Bronchial epithelial cell (primary cell): ENCODE results near the gene PCP2. TPM values are rescaled to one million over a fixed set of nuclear protein-coding genes. Genes with fewer than 3 reads are reported as not detected.
A peak's percentile ranks its signal among the peaks of the same experiment; 100 is the strongest.

ENCODE experiments used
- DNase-seq: peaks from one replicate; pipeline ENCODE4 v3.0.0-alpha.2; 2010; ENCODE audit warnings: low read depth
- FAIRE-seq: peaks from 2 replicates; lab custom pipeline; 2011; peaks lifted over from hg19 to GRCh38; lab: Jason Lieb, UNC
- H3K27me3 ChIP-seq: 2 replicates; pipeline ENCODE4 v1.5.1; 2011; ENCODE audit warnings: low read length; ENCODE audit not compliant: control insufficient read depth, insufficient read depth
- H3K36me3 ChIP-seq: 2 replicates; pipeline ENCODE4 v1.5.1; 2011; ENCODE audit warnings: low read length; ENCODE audit not compliant: control insufficient read depth, insufficient read depth
- H3K4me3 ChIP-seq: 2 replicates; pipeline ENCODE4 v1.5.1; 2011; ENCODE audit warnings: mild to moderate bottlenecking, low read depth, low read length, control low read depth
- total RNA-seq: library from RNA; depleted of rRNA; stranded (reverse); fragments of >200 nt; gene quantifications from 2 replicates; pipeline ENCODE4 v1.2.1, GENCODE V29; 2014
- TF ChIP-seq, protein P1 (sequence below): IDR thresholded peaks from 2 replicates; pipeline ENCODE4 v1.5.1; 2011; ENCODE audit warnings: mild to moderate bottlenecking, moderate library complexity, low read length, control low read depth, inconsistent platforms; ENCODE audit not compliant: insufficient read depth, severe bottlenecking

PCP2 gene
- total RNA-seq, 1 donor from 2014 or later: not detected

DNA sequence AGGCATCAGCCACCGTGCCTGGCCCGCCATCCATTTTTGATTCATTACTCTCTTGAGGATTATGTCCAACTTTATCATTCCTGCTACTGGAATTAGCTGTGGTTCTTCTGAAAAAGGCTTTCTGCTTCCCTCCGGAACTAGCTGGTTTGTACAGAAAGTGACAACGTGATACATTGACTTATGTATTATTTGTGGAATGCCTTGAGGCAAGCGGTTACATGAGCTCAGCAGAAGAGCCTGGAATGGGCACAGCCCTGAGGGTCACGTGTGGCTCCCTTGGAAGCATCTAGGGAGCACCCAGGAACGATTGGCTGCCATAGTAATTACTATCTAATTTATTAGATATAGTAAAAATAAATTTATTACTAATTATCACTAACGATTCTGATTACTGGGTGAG lies 20.9 kb upstream of the PCP2 start:
- Histone ChIP-seq H3K36me3 (no peaks in the 10 kb centered on the region), H3K4me3 (no peak overlapping the region), H3K27me3 (peaks cover 2% of the 10 kb centered on the region)
- no peak for FAIRE-seq
- TF ChIP-seq, protein P1, sequence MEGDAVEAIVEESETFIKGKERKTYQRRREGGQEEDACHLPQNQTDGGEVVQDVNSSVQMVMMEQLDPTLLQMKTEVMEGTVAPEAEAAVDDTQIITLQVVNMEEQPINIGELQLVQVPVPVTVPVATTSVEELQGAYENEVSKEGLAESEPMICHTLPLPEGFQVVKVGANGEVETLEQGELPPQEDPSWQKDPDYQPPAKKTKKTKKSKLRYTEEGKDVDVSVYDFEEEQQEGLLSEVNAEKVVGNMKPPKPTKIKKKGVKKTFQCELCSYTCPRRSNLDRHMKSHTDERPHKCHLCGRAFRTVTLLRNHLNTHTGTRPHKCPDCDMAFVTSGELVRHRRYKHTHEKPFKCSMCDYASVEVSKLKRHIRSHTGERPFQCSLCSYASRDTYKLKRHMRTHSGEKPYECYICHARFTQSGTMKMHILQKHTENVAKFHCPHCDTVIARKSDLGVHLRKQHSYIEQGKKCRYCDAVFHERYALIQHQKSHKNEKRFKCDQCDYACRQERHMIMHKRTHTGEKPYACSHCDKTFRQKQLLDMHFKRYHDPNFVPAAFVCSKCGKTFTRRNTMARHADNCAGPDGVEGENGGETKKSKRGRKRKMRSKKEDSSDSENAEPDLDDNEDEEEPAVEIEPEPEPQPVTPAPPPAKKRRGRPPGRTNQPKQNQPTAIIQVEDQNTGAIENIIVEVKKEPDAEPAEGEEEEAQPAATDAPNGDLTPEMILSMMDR: no peak
- peak; percentile 15 for DNase-seq

DNA sequence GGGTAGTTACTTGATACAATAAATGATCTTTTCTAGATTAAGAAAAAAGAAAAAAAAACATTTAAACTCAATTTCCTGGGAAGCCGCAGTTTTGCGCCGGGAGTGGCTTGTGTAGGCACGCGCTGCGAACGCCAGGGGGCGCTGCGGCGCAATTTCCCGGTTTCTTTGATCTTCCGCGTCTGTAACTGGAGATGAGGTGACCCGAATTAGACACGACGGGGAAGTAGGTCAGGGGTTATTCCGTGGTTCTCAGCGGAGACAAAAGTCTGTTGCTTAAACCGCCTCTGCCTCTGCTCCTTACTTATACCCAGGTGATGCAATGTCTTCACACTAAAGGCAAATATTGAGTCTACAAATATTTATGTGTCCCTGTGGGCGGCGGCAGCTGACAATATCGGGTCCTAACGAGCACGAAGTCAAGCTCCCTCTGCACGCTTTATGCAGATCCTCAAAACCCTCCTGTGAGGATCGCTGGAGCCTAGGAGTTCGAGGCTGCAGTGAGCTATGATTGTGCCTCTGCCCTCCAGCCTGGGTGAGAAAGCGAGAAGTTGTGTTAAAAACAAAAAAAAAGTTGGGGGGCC lies 18.6 kb upstream of the PCP2 start:
- Histone ChIP-seq H3K27me3 (peaks cover 2% of the 10 kb centered on the region), H3K36me3 (peaks cover 2% of the 10 kb centered on the region), H3K4me3 (no peak overlapping the region)
- DNase-seq: peak; percentile 83
- TF ChIP-seq, protein P1: peak; percentile 79
- peak; percentile 93 for FAIRE-seq

GRCh38 chr19:7650148-7650547 lies 16.6 kb upstream of the PCP2 start:
- TF ChIP-seq, protein P1: no peak
- Histone ChIP-seq H3K4me3 (no peak overlapping the region), H3K36me3 (peaks cover 3% of the 10 kb centered on the region), H3K27me3 (no peaks in the 10 kb centered on the region)
- FAIRE-seq: no peak
- DNase-seq: no peak

DNA sequence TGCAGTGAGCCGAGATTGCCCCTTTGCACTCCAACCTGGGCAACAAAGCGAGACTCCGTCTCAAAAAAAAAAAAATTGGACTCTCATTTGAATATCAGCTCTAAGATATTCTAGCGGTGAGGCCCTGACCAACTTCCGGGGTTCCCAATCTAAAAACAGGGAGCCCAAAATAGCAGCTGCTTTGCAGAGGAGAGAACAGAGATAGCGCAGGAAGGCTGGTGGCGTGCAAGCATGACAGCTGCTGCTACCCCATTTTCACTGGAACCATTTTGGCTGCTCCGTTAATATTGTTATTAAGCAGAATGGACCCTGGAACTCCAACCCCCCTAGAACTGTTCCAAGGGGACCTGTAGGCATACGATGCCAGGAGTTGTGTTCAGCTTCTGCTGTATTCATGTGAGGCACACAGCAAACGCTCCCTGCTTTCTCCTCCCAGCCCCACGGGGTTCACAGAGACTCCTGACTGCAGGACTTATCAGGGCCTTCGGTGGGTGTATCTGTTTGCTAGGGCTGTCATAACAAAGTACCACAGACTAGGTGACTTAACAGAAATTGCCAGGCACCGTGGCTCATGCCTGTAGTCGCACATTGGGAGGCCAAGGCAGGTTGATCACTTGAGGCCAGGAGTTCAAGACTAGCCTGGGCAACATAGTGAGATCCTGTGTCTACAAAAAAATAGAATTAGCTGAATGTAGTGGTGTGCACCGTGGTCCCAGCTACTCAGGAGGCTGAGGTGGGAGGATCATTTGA lies 14.9 kb upstream of the PCP2 start:
- TF ChIP-seq, protein P1: no peak
- no peak for DNase-seq
- FAIRE-seq: no peak
- Histone ChIP-seq H3K27me3 (no peaks in the 10 kb centered on the region), H3K36me3 (peaks cover 5% of the 10 kb centered on the region), H3K4me3 (no peak overlapping the region)

DNA sequence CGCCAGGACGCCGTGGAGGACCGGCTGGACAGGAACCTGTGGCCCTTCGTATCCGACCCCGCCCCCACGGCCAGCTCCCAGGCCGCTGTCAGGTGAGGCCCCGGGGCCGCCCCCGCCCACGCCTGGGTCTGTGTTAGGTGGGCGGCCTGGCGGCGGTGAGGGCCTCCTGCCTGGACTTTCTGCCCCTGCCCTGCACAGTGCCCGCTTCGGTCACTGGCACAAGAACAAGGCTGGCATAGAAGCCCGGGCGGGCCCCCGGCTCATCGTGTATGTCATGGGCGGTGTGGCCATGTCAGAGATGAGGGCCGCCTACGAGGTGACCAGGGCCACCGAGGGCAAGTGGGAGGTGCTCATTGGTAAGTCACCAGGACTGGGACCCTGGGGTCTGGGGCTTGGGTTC lies 13.6 kb upstream of the PCP2 start:
- TF ChIP-seq, protein P1: no peak
- H3K4me3 ChIP-seq: no peak overlapping the region
- no peak for DNase-seq
- no peak for FAIRE-seq
- peaks cover 12% of the 10 kb centered on the region for H3K36me3 ChIP-seq
- H3K27me3 ChIP-seq: no peaks in the 10 kb centered on the region
